Measurements from ENCODE around the gene MBTPS1.

MBTPS1 gene

DNA sequence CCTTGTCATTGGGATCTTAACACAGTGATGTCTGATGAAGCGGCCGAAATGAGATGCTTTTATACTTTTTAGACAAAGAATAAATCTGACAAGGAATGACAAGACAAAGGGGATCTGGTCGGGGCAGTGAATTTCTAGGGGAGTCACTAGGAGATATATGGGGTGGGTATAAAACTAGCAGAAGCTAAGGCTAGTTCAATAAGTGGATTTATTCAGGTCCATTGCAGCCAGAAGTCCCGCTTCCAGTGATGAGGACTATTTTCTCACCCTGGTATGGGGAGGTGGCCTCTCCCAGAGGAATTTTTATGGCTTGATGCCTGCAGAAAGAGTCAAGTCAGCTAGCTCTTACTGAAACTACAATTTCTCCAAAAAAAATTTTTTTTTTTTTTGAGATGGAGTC, 98.0 kb downstream of the MBTPS1 start:
- H2AFZ ChIP-seq (ENCODE audit: low read length), result no peak overlapping the region
- TF ChIP-seq, protein P1, sequence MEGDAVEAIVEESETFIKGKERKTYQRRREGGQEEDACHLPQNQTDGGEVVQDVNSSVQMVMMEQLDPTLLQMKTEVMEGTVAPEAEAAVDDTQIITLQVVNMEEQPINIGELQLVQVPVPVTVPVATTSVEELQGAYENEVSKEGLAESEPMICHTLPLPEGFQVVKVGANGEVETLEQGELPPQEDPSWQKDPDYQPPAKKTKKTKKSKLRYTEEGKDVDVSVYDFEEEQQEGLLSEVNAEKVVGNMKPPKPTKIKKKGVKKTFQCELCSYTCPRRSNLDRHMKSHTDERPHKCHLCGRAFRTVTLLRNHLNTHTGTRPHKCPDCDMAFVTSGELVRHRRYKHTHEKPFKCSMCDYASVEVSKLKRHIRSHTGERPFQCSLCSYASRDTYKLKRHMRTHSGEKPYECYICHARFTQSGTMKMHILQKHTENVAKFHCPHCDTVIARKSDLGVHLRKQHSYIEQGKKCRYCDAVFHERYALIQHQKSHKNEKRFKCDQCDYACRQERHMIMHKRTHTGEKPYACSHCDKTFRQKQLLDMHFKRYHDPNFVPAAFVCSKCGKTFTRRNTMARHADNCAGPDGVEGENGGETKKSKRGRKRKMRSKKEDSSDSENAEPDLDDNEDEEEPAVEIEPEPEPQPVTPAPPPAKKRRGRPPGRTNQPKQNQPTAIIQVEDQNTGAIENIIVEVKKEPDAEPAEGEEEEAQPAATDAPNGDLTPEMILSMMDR (IDR thresholded peaks at IDR 0.05; ENCODE audit: low read length), result no peak
- no peak for TF ChIP-seq EZH2 (IDR thresholded peaks at IDR 0.05; ENCODE audit: borderline replicate concordance, low read length)
- no peak overlapping the region for H3K4me3 ChIP-seq (ENCODE audit: low read depth, low read length, poor library complexity, severe bottlenecking)
- no peak overlapping the region for H3K9ac ChIP-seq (ENCODE audit: low read length)
- no peaks in the 10 kb centered on the region; the same call in 1 of the 2 replicates for H3K36me3 ChIP-seq (ENCODE audit: insufficient read depth, low read length)
- peaks cover 11% of the 10 kb centered on the region; the same call in 1 of the 2 replicates for H3K27me3 ChIP-seq (ENCODE audit: insufficient read depth, low read length)
- no peaks in the 10 kb centered on the region for H3K4me1 ChIP-seq (ENCODE audit: insufficient read depth, low read length, severe bottlenecking)
- H3K79me2 ChIP-seq (ENCODE audit: insufficient read depth, low read length), result no peaks in the 10 kb centered on the region
- H3K9me3 ChIP-seq (ENCODE audit: low read length), result peaks cover 10% of the 10 kb centered on the region
- H4K20me1 ChIP-seq (ENCODE audit: insufficient read depth, low read length), result no peaks in the 10 kb centered on the region
- no peak overlapping the region for H3K27ac ChIP-seq (ENCODE audit: low read depth, low read length, poor library complexity, severe bottlenecking)
- H3F3A ChIP-seq (ENCODE audit: insufficient read depth, low read length), result no peaks in the 10 kb centered on the region
- H3K4me2 ChIP-seq (ENCODE audit: low read length), result no peak overlapping the region
- H3K9me2 ChIP-seq (ENCODE audit: low read depth, low read length), result no peaks in the 10 kb centered on the region

DNA sequence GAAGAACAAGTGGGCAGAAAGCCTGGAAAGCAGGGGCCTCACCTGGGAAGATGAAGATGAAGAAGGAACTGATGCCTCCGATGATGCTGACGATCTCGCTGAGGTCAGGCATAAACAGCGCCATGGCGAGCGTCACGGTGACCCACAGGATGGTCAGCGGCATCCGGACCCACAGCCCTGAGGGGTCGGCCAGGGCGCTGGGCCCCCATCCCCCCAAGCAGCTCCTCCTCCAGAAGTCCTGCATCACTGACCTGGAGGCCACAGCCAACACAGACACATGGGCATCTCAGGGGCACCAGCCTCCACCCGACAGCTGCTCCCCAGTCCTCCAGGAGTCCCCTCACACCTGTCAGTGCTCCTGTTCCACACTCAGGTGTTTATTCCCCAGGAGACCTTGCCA, 100.3 kb downstream of the MBTPS1 start:
- TF ChIP-seq, protein P1 (IDR thresholded peaks at IDR 0.05; ENCODE audit: low read length), result no peak
- TF ChIP-seq EZH2 (IDR thresholded peaks at IDR 0.05; ENCODE audit: borderline replicate concordance, low read length), result no peak
- no peak overlapping the region for H2AFZ ChIP-seq (ENCODE audit: low read length)
- H3K27me3 ChIP-seq (ENCODE audit: insufficient read depth, low read length), result peaks cover 1% of the 10 kb centered on the region; the same call in 1 of the 2 replicates
- no peak overlapping the region for H3K27ac ChIP-seq (ENCODE audit: low read depth, low read length, poor library complexity, severe bottlenecking)
- H3K9me2 ChIP-seq (ENCODE audit: low read depth, low read length), result no peaks in the 10 kb centered on the region
- H4K20me1 ChIP-seq (ENCODE audit: insufficient read depth, low read length), result no peaks in the 10 kb centered on the region
- no peak overlapping the region for H3K4me3 ChIP-seq (ENCODE audit: low read depth, low read length, poor library complexity, severe bottlenecking)
- H3K79me2 ChIP-seq (ENCODE audit: insufficient read depth, low read length), result no peaks in the 10 kb centered on the region
- H3K9me3 ChIP-seq (ENCODE audit: low read length), result peaks cover 2% of the 10 kb centered on the region; the same call in 1 of the 2 replicates
- no peaks in the 10 kb centered on the region for H3K4me1 ChIP-seq (ENCODE audit: insufficient read depth, low read length, severe bottlenecking)
- H3K36me3 ChIP-seq (ENCODE audit: insufficient read depth, low read length), result no peaks in the 10 kb centered on the region
- no peak overlapping the region for H3K4me2 ChIP-seq (ENCODE audit: low read length)
- H3K9ac ChIP-seq (ENCODE audit: low read length), result no peak overlapping the region
- H3F3A ChIP-seq (ENCODE audit: insufficient read depth, low read length), result no peaks in the 10 kb centered on the region

DNA sequence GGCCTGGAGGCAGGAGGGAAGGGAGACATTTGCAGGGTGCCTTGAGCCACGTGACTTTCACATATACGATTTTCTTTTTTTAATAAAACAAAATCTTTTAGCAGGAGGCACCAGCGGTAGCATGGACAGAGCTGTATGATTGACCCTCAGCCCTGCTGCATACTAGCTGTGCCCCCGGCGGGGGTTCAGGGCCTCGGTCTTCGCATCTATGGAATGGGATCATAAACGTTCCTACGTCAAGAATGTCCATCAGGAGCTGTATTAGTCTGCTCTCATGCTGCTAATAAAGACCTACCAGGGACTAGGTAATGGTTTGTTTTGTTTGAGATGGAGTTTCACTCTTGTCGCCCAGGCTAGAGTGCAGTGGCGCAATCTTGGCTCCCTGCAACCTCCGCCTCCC, 101.3 kb downstream of the MBTPS1 start:
- Histone ChIP-seq H3K9ac (ENCODE audit: low read length) (no peak overlapping the region), H3K4me2 (ENCODE audit: low read length) (no peak overlapping the region), H3K4me1 (ENCODE audit: insufficient read depth, low read length, severe bottlenecking) (no peaks in the 10 kb centered on the region), H3K79me2 (ENCODE audit: insufficient read depth, low read length) (no peaks in the 10 kb centered on the region), H3F3A (ENCODE audit: insufficient read depth, low read length) (no peaks in the 10 kb centered on the region), H3K27ac (ENCODE audit: low read depth, low read length, poor library complexity, severe bottlenecking) (no peak overlapping the region), H3K4me3 (ENCODE audit: low read depth, low read length, poor library complexity, severe bottlenecking) (no peak overlapping the region), H3K27me3 (ENCODE audit: insufficient read depth, low read length) (0 out of 2 replicates have a peak, but pooled peaks cover 3% of the 10 kb centered on the region), H4K20me1 (ENCODE audit: insufficient read depth, low read length) (no peaks in the 10 kb centered on the region), H3K9me3 (ENCODE audit: low read length) (no peaks in the 10 kb centered on the region), H3K9me2 (ENCODE audit: low read depth, low read length) (no peaks in the 10 kb centered on the region), H3K36me3 (ENCODE audit: insufficient read depth, low read length) (no peaks in the 10 kb centered on the region), H2AFZ (ENCODE audit: low read length) (no peak overlapping the region)
- TF ChIP-seq, protein P1 (IDR thresholded peaks at IDR 0.05; ENCODE audit: low read length), result no peak
- TF ChIP-seq EZH2 (IDR thresholded peaks at IDR 0.05; ENCODE audit: borderline replicate concordance, low read length), result no peak

Measured in OCI-LY1 (cell line).